K562 (cell line): ENCODE data around the gene SLC6A7. TPM values are rescaled to one million over a fixed set of nuclear protein-coding genes. Genes with fewer than 3 reads are reported as not detected.

Experiments used
- BDP1 ChIP-seq: IDR thresholded peaks from 3 replicates; pipeline ENCODE4 v1.6.1; 2011; ENCODE audit not compliant: insufficient read length, insufficient read depth
- GTF2A2 ChIP-seq: IDR thresholded peaks from 2 replicates; pipeline ENCODE4 v1.6.1; 2016; ENCODE audit warnings: mild to moderate bottlenecking, missing genetic modification characterization, missing compliant biosample characterization
- JUN ChIP-seq, 2 experiments: sonication (generic) in 1 of 2; formaldehyde crosslinking in 1 of 2; IDR thresholded peaks; 2 replicates each; pipeline versions ENCODE4 v1.6.1 to v1.8.0; 2012 to 2022; ENCODE audit warnings: borderline replicate concordance in 2 of 2, mild to moderate bottlenecking in 2 of 2, improper control_type of control experiment in 1 of 2, low read depth in 1 of 2, low read length in 1 of 2, missing genetic modification reagents in 1 of 2
- NFATC3 ChIP-seq: fragments of 450-650 bp; IDR thresholded peaks from 2 replicates; pipeline ENCODE4 v1.6.1; 2017; ENCODE audit warnings: mild to moderate bottlenecking
- NFYB ChIP-seq: IDR thresholded peaks from 2 replicates; pipeline ENCODE4 v1.6.1; 2011; ENCODE audit warnings: mild to moderate bottlenecking, moderate library complexity; ENCODE audit not compliant: insufficient read length; ENCODE audit errors: extremely low read depth
- NRF1 ChIP-seq, 2 experiments: fragments of 450-650 bp; IDR thresholded peaks in 1 of 2; conservative IDR thresholded peaks in 1 of 2; 2 replicates each; pipeline ENCODE4 v1.6.1; 2014; ENCODE audit warnings: mild to moderate bottlenecking in 2 of 2
- RBM25 ChIP-seq: fragments of 200-400 bp; formaldehyde crosslinking; IDR thresholded peaks from 2 replicates; pipeline ENCODE4 v1.6.1; 2018; ENCODE audit warnings: low read length, low read depth, moderate library complexity; ENCODE audit not compliant: severe bottlenecking
- SLC30A9 ChIP-seq: fragments of 250-450 bp; sonication (Bioruptor Pico); IDR thresholded peaks from 2 replicates; pipeline ENCODE4 v1.8.0; 2022; ENCODE audit warnings: mild to moderate bottlenecking, moderate library complexity
- STAT5B ChIP-seq: fragments of 250-450 bp; sonication (Bioruptor Pico); IDR thresholded peaks from 2 replicates; pipeline ENCODE4 v1.8.0; 2021; ENCODE audit warnings: mild to moderate bottlenecking, inconsistent platforms
- TFAM ChIP-seq: fragments of 250-450 bp; sonication (Bioruptor Pico); conservative IDR thresholded peaks from 2 replicates; pipeline ENCODE4 v1.5.0; 2021; ENCODE audit warnings: mild to moderate bottlenecking, moderate library complexity
- YBX1 ChIP-seq: fragments of 450-650 bp; IDR thresholded peaks from 2 replicates; pipeline ENCODE4 v1.7.1; 2016; ENCODE audit warnings: mild to moderate bottlenecking
- ZBTB5 ChIP-seq: fragments of 450-650 bp; IDR thresholded peaks from 2 replicates; pipeline ENCODE4 v1.6.1; 2017; ENCODE audit warnings: antibody characterized with exemption
- ZFP36 ChIP-seq: fragments of 150-350 bp; IDR thresholded peaks from 2 replicates; pipeline ENCODE4 v1.6.1; 2018; ENCODE audit warnings: low read length, low read depth; ENCODE audit not compliant: partially characterized antibody
- ZNF263 ChIP-seq: sonication (generic); formaldehyde crosslinking; IDR thresholded peaks from 2 replicates; pipeline ENCODE4 v1.8.0; 2022; ENCODE audit warnings: mild to moderate bottlenecking, missing genetic modification reagents, borderline replicate concordance
- ZNF395 ChIP-seq: fragments of 200-800 bp; sonication (Bioruptor generic); IDR thresholded peaks from 2 replicates; pipeline ENCODE4 v1.6.1; 2017; ENCODE audit warnings: missing genetic modification characterization, missing compliant biosample characterization
- polyA plus RNA-seq, 8 experiments: library from polyadenylated mRNA; depleted of rRNA in 4 of 8; stranded (reverse) in 5 of 8; unstranded in 3 of 8; fragments of >200 nt; fragmentation: Nextera tagmentation in 2 of 8; fragmentation: Illumina TruSeq in 1 of 8; extraction: Ambion mirVana in 2 of 8; extraction: Trizol in 1 of 8; gene quantifications; 2 replicates each; pipeline versions ENCODE4 v1.2.1 to v1.2.3, GENCODE V29; 2011 to 2014; ENCODE audit warnings: inconsistent platforms in 1 of 8, missing spikeins in 1 of 8
- total RNA-seq, 7 experiments: library from RNA; depleted of rRNA in 6 of 7; stranded (reverse); fragments of >200 nt in 6 of 7; fragmentation: Illumina TruSeq in 2 of 7; extraction: Trizol in 2 of 7; gene quantifications; 2 replicates each; pipeline versions ENCODE4 v1.2.1 to v1.2.3, GENCODE V29; 2011 to 2021; ENCODE audit warnings: low replicate concordance in 1 of 7
- TF ChIP-seq, protein P1 (sequence below): sonication (generic); formaldehyde crosslinking; IDR thresholded peaks from 2 replicates; pipeline ENCODE4 v1.8.0; 2023; ENCODE audit warnings: missing genetic modification reagents, mild to moderate bottlenecking, borderline replicate concordance

Gene SLC6A7
- total and polyA plus RNA-seq, 9 of the 15 experiments (the other 6 are each of a cell fraction or from before 2014, with no cell fraction given) = not detected

DNA sequence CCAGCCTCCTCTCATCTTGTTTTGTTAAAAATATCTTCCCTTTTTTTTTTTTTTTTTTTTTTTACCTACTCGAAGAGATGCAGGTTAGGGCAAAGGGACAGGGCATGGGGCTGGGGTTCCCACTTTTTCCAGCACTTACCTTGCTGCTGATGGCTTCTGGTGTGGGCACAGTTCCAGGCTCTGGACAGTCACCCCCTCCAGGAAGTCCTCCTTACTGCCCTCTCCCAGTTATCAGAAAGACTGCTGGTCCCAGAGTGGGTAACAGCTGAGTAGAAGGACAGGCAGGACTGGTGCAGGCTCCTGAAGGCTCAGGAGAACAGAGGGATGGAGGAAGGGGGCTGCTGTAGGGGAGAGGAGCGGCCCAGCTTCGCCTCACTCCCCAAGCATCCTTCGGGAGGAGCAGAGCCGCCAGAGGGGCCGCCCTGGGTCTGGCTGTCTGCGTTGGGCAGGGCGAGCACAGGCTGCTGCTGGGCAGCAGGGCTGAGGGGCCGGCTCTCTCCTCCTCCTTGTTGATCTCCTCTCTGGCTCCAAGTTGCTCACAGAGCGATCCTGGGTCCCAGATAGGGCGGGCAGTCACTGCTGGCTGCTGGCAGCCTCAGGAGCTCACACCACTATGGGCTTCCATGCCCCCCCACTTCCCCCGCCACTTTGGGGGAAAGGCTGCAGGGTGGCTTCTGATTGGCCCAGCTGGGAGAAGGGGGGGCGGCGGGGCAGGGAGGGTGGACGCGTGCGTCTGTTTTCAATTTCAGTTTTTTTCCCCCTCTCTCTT, 34.4 kb upstream of the SLC6A7 start, which contains the start of gene PDGFRB (continued):
- TF ChIP-seq, protein P1, sequence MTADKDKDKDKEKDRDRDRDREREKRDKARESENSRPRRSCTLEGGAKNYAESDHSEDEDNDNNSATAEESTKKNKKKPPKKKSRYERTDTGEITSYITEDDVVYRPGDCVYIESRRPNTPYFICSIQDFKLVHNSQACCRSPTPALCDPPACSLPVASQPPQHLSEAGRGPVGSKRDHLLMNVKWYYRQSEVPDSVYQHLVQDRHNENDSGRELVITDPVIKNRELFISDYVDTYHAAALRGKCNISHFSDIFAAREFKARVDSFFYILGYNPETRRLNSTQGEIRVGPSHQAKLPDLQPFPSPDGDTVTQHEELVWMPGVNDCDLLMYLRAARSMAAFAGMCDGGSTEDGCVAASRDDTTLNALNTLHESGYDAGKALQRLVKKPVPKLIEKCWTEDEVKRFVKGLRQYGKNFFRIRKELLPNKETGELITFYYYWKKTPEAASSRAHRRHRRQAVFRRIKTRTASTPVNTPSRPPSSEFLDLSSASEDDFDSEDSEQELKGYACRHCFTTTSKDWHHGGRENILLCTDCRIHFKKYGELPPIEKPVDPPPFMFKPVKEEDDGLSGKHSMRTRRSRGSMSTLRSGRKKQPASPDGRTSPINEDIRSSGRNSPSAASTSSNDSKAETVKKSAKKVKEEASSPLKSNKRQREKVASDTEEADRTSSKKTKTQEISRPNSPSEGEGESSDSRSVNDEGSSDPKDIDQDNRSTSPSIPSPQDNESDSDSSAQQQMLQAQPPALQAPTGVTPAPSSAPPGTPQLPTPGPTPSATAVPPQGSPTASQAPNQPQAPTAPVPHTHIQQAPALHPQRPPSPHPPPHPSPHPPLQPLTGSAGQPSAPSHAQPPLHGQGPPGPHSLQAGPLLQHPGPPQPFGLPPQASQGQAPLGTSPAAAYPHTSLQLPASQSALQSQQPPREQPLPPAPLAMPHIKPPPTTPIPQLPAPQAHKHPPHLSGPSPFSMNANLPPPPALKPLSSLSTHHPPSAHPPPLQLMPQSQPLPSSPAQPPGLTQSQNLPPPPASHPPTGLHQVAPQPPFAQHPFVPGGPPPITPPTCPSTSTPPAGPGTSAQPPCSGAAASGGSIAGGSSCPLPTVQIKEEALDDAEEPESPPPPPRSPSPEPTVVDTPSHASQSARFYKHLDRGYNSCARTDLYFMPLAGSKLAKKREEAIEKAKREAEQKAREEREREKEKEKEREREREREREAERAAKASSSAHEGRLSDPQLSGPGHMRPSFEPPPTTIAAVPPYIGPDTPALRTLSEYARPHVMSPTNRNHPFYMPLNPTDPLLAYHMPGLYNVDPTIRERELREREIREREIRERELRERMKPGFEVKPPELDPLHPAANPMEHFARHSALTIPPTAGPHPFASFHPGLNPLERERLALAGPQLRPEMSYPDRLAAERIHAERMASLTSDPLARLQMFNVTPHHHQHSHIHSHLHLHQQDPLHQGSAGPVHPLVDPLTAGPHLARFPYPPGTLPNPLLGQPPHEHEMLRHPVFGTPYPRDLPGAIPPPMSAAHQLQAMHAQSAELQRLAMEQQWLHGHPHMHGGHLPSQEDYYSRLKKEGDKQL (CRISPR knock-in tag) = no peak
- no peak for TF ChIP-seq ZBTB5
- TF ChIP-seq TFAM (CRISPR knock-in tag) = no peak
- no peak for TF ChIP-seq YBX1
- no peak for TF ChIP-seq JUN (IDR thresholded peaks at IDR 0.05; ENCODE audit: borderline replicate concordance, low read depth, low read length)
- TF ChIP-seq JUN (CRISPR knock-in tag; IDR thresholded peaks at IDR 0.05; ENCODE audit: borderline replicate concordance) = no peak
- TF ChIP-seq NFATC3 = no peak
- no peak for TF ChIP-seq ZNF395
- TF ChIP-seq NRF1 (conservative IDR thresholded peaks at IDR 0.05 in 1 of 2, IDR thresholded peaks at IDR 0.05 in 1 of 2) = peak in 1 of 2 experiments; percentile 24; a peak in 1 of 4 replicates
- no peak for TF ChIP-seq BDP1
- TF ChIP-seq ZNF263 (CRISPR knock-in tag) = no peak
- no peak for TF ChIP-seq NFYB
- no peak for TF ChIP-seq STAT5B (CRISPR knock-in tag)
- no peak for TF ChIP-seq GTF2A2 (tag)
- peak; percentile 97 for TF ChIP-seq ZFP36
- no peak for TF ChIP-seq SLC30A9
- TF ChIP-seq RBM25 = peak; percentile 68
